OCI-LY7 (cell line): ENCODE results near the gene RGS17.

ENCODE experiments used
- EZH2phosphoT487 ChIP-seq: fragments of 200-600 bp; sonication (generic); IDR thresholded peaks from 2 replicates; pipeline ENCODE4 v1.6.1; 2018; ENCODE audit warnings: low read depth, borderline replicate concordance, mild to moderate bottlenecking, mixed run types, antibody characterized with exemption, low read length, moderate library complexity, mixed read lengths
- TF ChIP-seq, protein P1 (sequence below): fragments of 200-600 bp; sonication (generic); conservative IDR thresholded peaks from 2 replicates; pipeline ENCODE4 v1.5.1; 2014; ENCODE audit warnings: mild to moderate bottlenecking, antibody characterized with exemption, low read length, moderate library complexity, mixed read lengths

DNA sequence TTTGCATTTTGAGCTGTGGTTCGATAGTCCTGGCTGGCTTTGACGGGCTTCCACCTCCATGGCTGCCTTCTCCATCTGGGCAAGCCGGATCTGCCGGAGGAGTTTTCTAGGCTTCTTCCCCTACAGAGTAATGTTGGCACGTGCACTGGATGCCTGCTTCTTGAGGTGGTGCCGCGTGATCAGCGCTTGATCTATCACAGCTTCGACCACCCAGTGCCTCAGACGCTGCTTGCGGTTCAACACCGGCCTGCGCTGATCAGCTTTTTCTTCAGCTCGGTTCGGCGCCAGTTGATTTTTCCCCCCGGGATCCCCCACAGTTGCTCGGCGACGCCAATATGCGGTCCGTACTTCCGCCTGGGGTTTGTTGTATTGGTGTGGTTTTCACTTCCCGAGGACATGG is 171.7 kb downstream of the RGS17 start:
- TF ChIP-seq, protein P1, sequence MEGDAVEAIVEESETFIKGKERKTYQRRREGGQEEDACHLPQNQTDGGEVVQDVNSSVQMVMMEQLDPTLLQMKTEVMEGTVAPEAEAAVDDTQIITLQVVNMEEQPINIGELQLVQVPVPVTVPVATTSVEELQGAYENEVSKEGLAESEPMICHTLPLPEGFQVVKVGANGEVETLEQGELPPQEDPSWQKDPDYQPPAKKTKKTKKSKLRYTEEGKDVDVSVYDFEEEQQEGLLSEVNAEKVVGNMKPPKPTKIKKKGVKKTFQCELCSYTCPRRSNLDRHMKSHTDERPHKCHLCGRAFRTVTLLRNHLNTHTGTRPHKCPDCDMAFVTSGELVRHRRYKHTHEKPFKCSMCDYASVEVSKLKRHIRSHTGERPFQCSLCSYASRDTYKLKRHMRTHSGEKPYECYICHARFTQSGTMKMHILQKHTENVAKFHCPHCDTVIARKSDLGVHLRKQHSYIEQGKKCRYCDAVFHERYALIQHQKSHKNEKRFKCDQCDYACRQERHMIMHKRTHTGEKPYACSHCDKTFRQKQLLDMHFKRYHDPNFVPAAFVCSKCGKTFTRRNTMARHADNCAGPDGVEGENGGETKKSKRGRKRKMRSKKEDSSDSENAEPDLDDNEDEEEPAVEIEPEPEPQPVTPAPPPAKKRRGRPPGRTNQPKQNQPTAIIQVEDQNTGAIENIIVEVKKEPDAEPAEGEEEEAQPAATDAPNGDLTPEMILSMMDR = no peak
- TF ChIP-seq EZH2phosphoT487 = no peak
